GM12873 (cell line): ENCODE measurements around the gene TMEM163.

Experiments used
- CTCF ChIP-seq: IDR thresholded peaks from 2 replicates; pipeline ENCODE4 v1.5.1; 2012; ENCODE audit warnings: low read depth, mild to moderate bottlenecking, moderate library complexity, low read length, control low read depth; ENCODE audit not compliant: insufficient read depth; ENCODE audit errors: missing control alignments

Gene TMEM163

GRCh38 chr2:134451347-134451630, 267.5 kb downstream of the TMEM163 start:
- no peak for TF ChIP-seq CTCF

GRCh38 chr2:134449751-134450513, 268.9 kb downstream of the TMEM163 start:
- no peak for TF ChIP-seq CTCF

GRCh38 chr2:134449157-134449556, 269.6 kb downstream of the TMEM163 start:
- no peak for TF ChIP-seq CTCF

- TF ChIP-seq CTCF = no peak
Observed at GRCh38 chr2:134448650-134449049, 270.1 kb downstream of the TMEM163 start.

- no peak for TF ChIP-seq CTCF
Observed at GRCh38 chr2:134447669-134448068, 271.1 kb downstream of the TMEM163 start.

GRCh38 chr2:134446383-134447017, 272.3 kb downstream of the TMEM163 start:
- no peak for TF ChIP-seq CTCF

GRCh38 chr2:134445985-134446382, 272.8 kb downstream of the TMEM163 start:
- no peak for TF ChIP-seq CTCF
